ENCODE measurements around the gene SMKR1.
A peak's percentile ranks its signal among the peaks of the same experiment; 100 is the strongest.

Gene SMKR1

DNA sequence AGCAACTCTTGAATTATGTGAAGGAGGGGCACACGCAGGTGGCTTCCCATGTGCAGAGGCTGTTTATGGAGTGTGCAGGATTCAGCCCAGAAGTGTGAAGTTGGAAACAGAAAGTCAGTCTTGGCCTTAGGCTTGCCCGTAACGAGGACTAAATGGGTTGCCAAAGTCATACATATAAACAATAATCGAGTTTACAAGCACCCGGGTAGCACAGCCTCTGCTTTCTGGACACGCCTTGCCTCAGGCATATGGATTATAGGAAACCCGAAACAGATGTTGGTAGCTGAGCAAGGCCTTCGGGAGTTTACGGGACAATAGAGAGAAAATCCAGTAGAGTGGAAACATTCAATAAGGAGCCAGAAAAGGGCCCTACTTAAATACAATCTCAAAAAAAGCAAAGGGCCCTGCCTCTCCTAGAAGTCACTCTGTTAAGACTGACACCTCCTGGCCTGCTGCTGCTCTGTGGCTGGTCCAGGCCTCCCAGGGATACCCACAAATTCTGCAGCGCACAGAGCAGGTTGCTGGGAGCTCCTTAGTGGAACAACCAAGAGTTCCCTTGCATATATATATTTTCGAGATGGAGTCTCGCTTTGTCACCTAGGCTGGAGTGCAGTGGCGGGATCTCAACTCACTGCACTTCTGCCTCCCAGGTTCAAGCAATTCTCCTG, 48.5 kb downstream of the SMKR1 start:
- DNase-seq (ENCODE audit: low read depth in 2 of 2) = no peak
- H3K4me3 ChIP-seq (replicated peaks in 1 of 2; ENCODE audit: low read depth in 2 of 2, low read length in 2 of 2) = no peak overlapping the region
- TF ChIP-seq, protein P1, sequence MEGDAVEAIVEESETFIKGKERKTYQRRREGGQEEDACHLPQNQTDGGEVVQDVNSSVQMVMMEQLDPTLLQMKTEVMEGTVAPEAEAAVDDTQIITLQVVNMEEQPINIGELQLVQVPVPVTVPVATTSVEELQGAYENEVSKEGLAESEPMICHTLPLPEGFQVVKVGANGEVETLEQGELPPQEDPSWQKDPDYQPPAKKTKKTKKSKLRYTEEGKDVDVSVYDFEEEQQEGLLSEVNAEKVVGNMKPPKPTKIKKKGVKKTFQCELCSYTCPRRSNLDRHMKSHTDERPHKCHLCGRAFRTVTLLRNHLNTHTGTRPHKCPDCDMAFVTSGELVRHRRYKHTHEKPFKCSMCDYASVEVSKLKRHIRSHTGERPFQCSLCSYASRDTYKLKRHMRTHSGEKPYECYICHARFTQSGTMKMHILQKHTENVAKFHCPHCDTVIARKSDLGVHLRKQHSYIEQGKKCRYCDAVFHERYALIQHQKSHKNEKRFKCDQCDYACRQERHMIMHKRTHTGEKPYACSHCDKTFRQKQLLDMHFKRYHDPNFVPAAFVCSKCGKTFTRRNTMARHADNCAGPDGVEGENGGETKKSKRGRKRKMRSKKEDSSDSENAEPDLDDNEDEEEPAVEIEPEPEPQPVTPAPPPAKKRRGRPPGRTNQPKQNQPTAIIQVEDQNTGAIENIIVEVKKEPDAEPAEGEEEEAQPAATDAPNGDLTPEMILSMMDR (IDR thresholded peaks at IDR 0.05; ENCODE audit: low read depth, low read length) = no peak

GRCh38 chr7:129553899-129554461, 51.6 kb downstream of the SMKR1 start:
- no peak overlapping the region for H3K4me3 ChIP-seq (replicated peaks in 1 of 2; ENCODE audit: low read depth in 2 of 2, low read length in 2 of 2)
- TF ChIP-seq, protein P1 (IDR thresholded peaks at IDR 0.05; ENCODE audit: low read depth, low read length) = no peak
- peak in 1 of 2 donors; percentile 42 for DNase-seq (ENCODE audit: low read depth in 2 of 2)

- H3K4me3 ChIP-seq (replicated peaks in 1 of 2; ENCODE audit: low read depth in 2 of 2, low read length in 2 of 2) = no peak overlapping the region
- TF ChIP-seq, protein P1 (IDR thresholded peaks at IDR 0.05; ENCODE audit: low read depth, low read length) = no peak
- no peak for DNase-seq (ENCODE audit: low read depth in 2 of 2)
Observed at GRCh38 chr7:129556607-129557133, 54.3 kb downstream of the SMKR1 start.

GRCh38 chr7:129557686-129558481, 55.6 kb downstream of the SMKR1 start:
- no peak for DNase-seq (ENCODE audit: low read depth in 2 of 2)
- no peak overlapping the region for H3K4me3 ChIP-seq (replicated peaks in 1 of 2; ENCODE audit: low read depth in 2 of 2, low read length in 2 of 2)
- TF ChIP-seq, protein P1 (IDR thresholded peaks at IDR 0.05; ENCODE audit: low read depth, low read length) = no peak

GRCh38 chr7:129559564-129559963, 57.2 kb downstream of the SMKR1 start:
- TF ChIP-seq, protein P1 (IDR thresholded peaks at IDR 0.05; ENCODE audit: low read depth, low read length) = no peak
- DNase-seq (ENCODE audit: low read depth in 2 of 2) = no peak
- H3K4me3 ChIP-seq (replicated peaks in 1 of 2; ENCODE audit: low read depth in 2 of 2, low read length in 2 of 2) = no peak overlapping the region

GRCh38 chr7:129560831-129561230, 58.5 kb downstream of the SMKR1 start:
- TF ChIP-seq, protein P1 (IDR thresholded peaks at IDR 0.05; ENCODE audit: low read depth, low read length) = no peak
- no peak for DNase-seq (ENCODE audit: low read depth in 2 of 2)
- no peak overlapping the region for H3K4me3 ChIP-seq (replicated peaks in 1 of 2; ENCODE audit: low read depth in 2 of 2, low read length in 2 of 2)

All from cardiac fibroblast (primary cell).